Natural killer cell (primary cell): ENCODE measurements around the gene TAF1B. TPM values are rescaled to one million over a fixed set of nuclear protein-coding genes. Genes with fewer than 3 reads are reported as not detected.

Experiments used
- ATAC-seq, 3 donors: fragments of 150-1000 bp in 2 of 3; fragments of 200-7000 bp in 1 of 3; cut with Tn5 transposase; 1 replicate in 1 of 3; 2 replicates in 2 of 3; pipeline ENCODE4 v1.10.0; 2021; ENCODE audit warnings: mild to moderate bottlenecking in 2 of 3, moderate library complexity in 2 of 3
- DNase-seq, 2 donors: peaks; one replicate each; pipeline versions ENCODE4 v3.0.0 to v3.0.0-alpha.2; 2013 to 2021; ENCODE audit warnings: mixed read lengths in 1 of 2
- H3K27ac ChIP-seq: one replicate; pipeline ENCODE4 v1.5.1; 2013; ENCODE audit warnings: mild to moderate bottlenecking, low read length
- H3K27me3 ChIP-seq: one replicate; pipeline ENCODE4 v1.6.1; 2013; ENCODE audit warnings: low read length; ENCODE audit not compliant: control insufficient read depth, insufficient read depth
- H3K36me3 ChIP-seq: one replicate; pipeline ENCODE4 v1.6.1; 2013; ENCODE audit warnings: low read length; ENCODE audit not compliant: control insufficient read depth, insufficient read depth
- H3K4me1 ChIP-seq: one replicate; pipeline ENCODE4 v1.6.1; 2013; ENCODE audit warnings: low read length; ENCODE audit not compliant: control insufficient read depth, insufficient read depth
- H3K4me3 ChIP-seq: one replicate; pipeline ENCODE4 v1.5.1; 2013; ENCODE audit warnings: low read length
- H3K9me3 ChIP-seq: one replicate; pipeline ENCODE4 v1.6.1; 2013; ENCODE audit warnings: low read length; ENCODE audit not compliant: control insufficient read depth, insufficient read depth
- H3K27ac Mint-ChIP-seq, 2 donors: one replicate each; pipeline ENCODE4 v1.8.0; 2022; ENCODE audit warnings: mild to moderate bottlenecking in 2 of 2, mixed read lengths in 2 of 2, moderate library complexity in 1 of 2
- H3K27me3 Mint-ChIP-seq, 2 donors: one replicate each; pipeline ENCODE4 v1.8.0; 2022; ENCODE audit warnings: low read depth in 2 of 2, mixed read lengths in 2 of 2
- H3K36me3 Mint-ChIP-seq: one replicate; pipeline ENCODE4 v1.8.0; 2022; ENCODE audit warnings: mixed read lengths
- H3K4me1 Mint-ChIP-seq, 2 donors: one replicate each; pipeline ENCODE4 v1.8.0; 2022; ENCODE audit warnings: mixed read lengths in 2 of 2
- H3K4me3 Mint-ChIP-seq: one replicate; pipeline ENCODE4 v1.8.0; 2022; ENCODE audit warnings: mild to moderate bottlenecking, moderate library complexity, mixed read lengths
- H3K9me3 Mint-ChIP-seq, 2 donors: one replicate each; pipeline ENCODE4 v1.8.0; 2022; ENCODE audit warnings: mixed read lengths in 2 of 2
- CTCF ChIP-seq: fragments of 200-600 bp; IDR thresholded peaks from one replicate; pipeline ENCODE4 v1.8.0; 2022; ENCODE audit warnings: antibody characterized with exemption
- WGBS: methylation state at CpG from one replicate; pipeline ENCODE4 v1.1.7; 2013; ENCODE audit warnings: missing lambda C conversion rate; ENCODE audit not compliant: insufficient coverage; 5-methylcytosine and 5-hydroxymethylcytosine counted together
- intact Hi-C: fragments of 100-400 bp; cut with micrococcal nuclease; formaldehyde crosslinking; loops from one replicate; pipeline ENCODE4 v1.14.2; 2022
- total RNA-seq, 4 donors: library from RNA; stranded (reverse); fragments of 120-200 nt in 1 of 4; gene quantifications; one replicate each; pipeline versions ENCODE4 v1.2.3 to v1.2.4, GENCODE V29; 2013 to 2022

The TAF1B gene
- total RNA-seq, 3 donors from 2014 or later (not counting 1 experiment from before 2014, with no cell fraction given): 24.8 to 40.8 (median 26.8) TPM

GRCh38 chr2:9939587-9940485 lies 96.6 kb downstream of the TAF1B start:
- intact Hi-C loops: no loop called here
- no peak for ATAC-seq
- TF ChIP-seq CTCF: no peak
- H3K27me3 Mint-ChIP-seq: peaks cover 2 to 5% of the 10 kb centered on the region in 2 donors
- no peaks in the 10 kb centered on the region for H3K9me3 ChIP-seq
- no peaks in the 10 kb centered on the region for H3K36me3 Mint-ChIP-seq
- H3K36me3 ChIP-seq: peaks cover 3% of the 10 kb centered on the region
- H3K4me3 Mint-ChIP-seq: no peak overlapping the region
- no peaks in the 10 kb centered on the region for H3K9me3 Mint-ChIP-seq
- H3K27ac ChIP-seq: no peak overlapping the region
- H3K4me1 Mint-ChIP-seq: peaks cover 0 to 3% of the 10 kb centered on the region in 2 donors
- no peak for DNase-seq
- no peak overlapping the region for H3K4me3 ChIP-seq
- H3K4me1 ChIP-seq: no peaks in the 10 kb centered on the region
- WGBS: 84% methylated on average over 6 of the region's 9 CpGs
- no peak overlapping the region for H3K27ac Mint-ChIP-seq
- H3K27me3 ChIP-seq: no peaks in the 10 kb centered on the region

- Mint-ChIP-seq H3K4me1 (peaks cover 0 to 3% of the 10 kb centered on the region in 2 donors), H3K4me3 (no peak overlapping the region), H3K36me3 (no peaks in the 10 kb centered on the region), H3K27ac (no peak overlapping the region), H3K9me3 (no peaks in the 10 kb centered on the region), H3K27me3 (peaks cover 13 to 17% of the 10 kb centered on the region in 2 donors)
- Histone ChIP-seq H3K4me1 (no peaks in the 10 kb centered on the region), H3K4me3 (no peak overlapping the region), H3K9me3 (no peaks in the 10 kb centered on the region), H3K36me3 (no peaks in the 10 kb centered on the region), H3K27me3 (peaks cover 3% of the 10 kb centered on the region), H3K27ac (no peak overlapping the region)
- DNase-seq (no peak), ATAC-seq (no peak)
- intact Hi-C loops: no loop called here
- TF ChIP-seq CTCF: no peak
- WGBS: 82% methylated on average over 13 of the region's 13 CpGs
Observed at GRCh38 chr2:9941196-9941995, 98.1 kb downstream of the TAF1B start.

- Histone ChIP-seq H3K4me1 (no peaks in the 10 kb centered on the region), H3K9me3 (no peaks in the 10 kb centered on the region), H3K36me3 (no peaks in the 10 kb centered on the region), H3K4me3 (no peak overlapping the region), H3K27me3 (peaks cover 3% of the 10 kb centered on the region), H3K27ac (no peak overlapping the region)
- H3K4me1 Mint-ChIP-seq: peaks cover 0 to 3% of the 10 kb centered on the region in 2 donors
- TF ChIP-seq CTCF: no peak
- DNase-seq (no peak), ATAC-seq (no peak)
- H3K9me3 Mint-ChIP-seq: no peaks in the 10 kb centered on the region
- H3K4me3 Mint-ChIP-seq: no peak overlapping the region
- intact Hi-C loops: no loop called here
- H3K27me3 Mint-ChIP-seq: peaks cover 13 to 20% of the 10 kb centered on the region in 2 donors
- no peak overlapping the region for H3K27ac Mint-ChIP-seq
- WGBS: 84% methylated on average over 5 of the region's 6 CpGs
- no peaks in the 10 kb centered on the region for H3K36me3 Mint-ChIP-seq
Observed at GRCh38 chr2:9941996-9942390, 98.7 kb downstream of the TAF1B start.
